H1 (cell line): ENCODE data around the gene ABCD4. TPM values are rescaled to one million over a fixed set of nuclear protein-coding genes. Genes with fewer than 3 reads are reported as not detected.

Experiments
- CTCF ChIA-PET: fragments of 300-600 bp; sonication (Branson Sonifier 250); formaldehyde crosslinking; loops from one replicate; lab custom pipeline; 2021; ENCODE audit not compliant: partially characterized antibody; lab: Charles Lee
- POLR2A ChIA-PET: fragments of 300-600 bp; sonication (Branson Sonifier 250); formaldehyde crosslinking; loops from one replicate; lab custom pipeline; 2021; ENCODE audit warnings: inconsistent platforms; ENCODE audit not compliant: partially characterized antibody; lab: Charles Lee
- DNase-seq, 2 experiments: peaks; one replicate each; pipeline versions ENCODE4 v3.0.0 to v3.0.0-alpha.2; 2010 to 2022; ENCODE audit warnings: low spot score in 2 of 2, low read depth in 1 of 2, mixed read lengths in 1 of 2
- FAIRE-seq: peaks from 2 replicates; lab custom pipeline; 2011; peaks lifted over from hg19 to GRCh38; lab: Jason Lieb, UNC
- H2AFZ ChIP-seq: 2 replicates; pipeline ENCODE4 v1.8.1; 2012; ENCODE audit warnings: low read length, inconsistent platforms
- H2AK5ac ChIP-seq: 2 replicates; pipeline ENCODE4 v1.6.1; 2013; ENCODE audit warnings: low read depth, low read length
- H2BK120ac ChIP-seq: replicated peaks from 2 replicates; pipeline ENCODE3; 2013; ENCODE audit warnings: low read depth, low read length, inconsistent platforms
- H2BK12ac ChIP-seq: 2 replicates; pipeline ENCODE4 v1.6.1; 2013; ENCODE audit warnings: low read depth, low read length
- H2BK15ac ChIP-seq: 2 replicates; pipeline ENCODE4 v1.6.1; 2013; ENCODE audit warnings: low read length
- H2BK20ac ChIP-seq: 2 replicates; pipeline ENCODE4 v1.6.1; 2013; ENCODE audit warnings: low read length
- H2BK5ac ChIP-seq: 2 replicates; pipeline ENCODE4 v1.6.1; 2013; ENCODE audit warnings: low read depth, low read length
- H3K14ac ChIP-seq: 2 replicates; pipeline ENCODE4 v1.6.1; 2013; ENCODE audit warnings: inconsistent platforms; ENCODE audit not compliant: insufficient read length
- H3K18ac ChIP-seq: 2 replicates; pipeline ENCODE4 v1.6.1; 2013; ENCODE audit warnings: low read length; ENCODE audit errors: extremely low read depth
- H3K23ac ChIP-seq: 2 replicates; pipeline ENCODE4 v1.6.1; 2013; ENCODE audit warnings: inconsistent platforms; ENCODE audit not compliant: insufficient read length
- H3K23me2 ChIP-seq: 2 replicates; pipeline ENCODE4 v1.6.1; 2013; ENCODE audit warnings: low read depth, low read length
- H3K27ac ChIP-seq: 2 replicates; pipeline ENCODE4 v1.6.1; 2011; ENCODE audit warnings: low read depth, low read length, inconsistent platforms
- H3K27me3 ChIP-seq, 4 experiments: replicated peaks in 1 of 4; 1 replicate in 1 of 4; 2 replicates in 3 of 4; pipeline versions ENCODE4 v1.6.1 to v1.8.1; 2011 to 2013; ENCODE audit warnings: low read length in 3 of 4, mild to moderate bottlenecking in 3 of 4, inconsistent platforms in 2 of 4, mixed read lengths in 2 of 4, moderate library complexity in 1 of 4; ENCODE audit not compliant: control insufficient read depth in 3 of 4, insufficient read depth in 3 of 4; ENCODE audit errors: extremely low read depth in 1 of 4
- H3K36me3 ChIP-seq, 4 experiments: 2 replicates each; pipeline versions ENCODE4 v1.6.1 to v1.8.1; 2011 to 2013; ENCODE audit warnings: mild to moderate bottlenecking in 4 of 4, low read length in 3 of 4, moderate library complexity in 2 of 4, control low read depth in 1 of 4, inconsistent platforms in 1 of 4; ENCODE audit not compliant: insufficient read depth in 4 of 4, control insufficient read depth in 2 of 4
- H3K4ac ChIP-seq: replicated peaks from 2 replicates; pipeline ENCODE3; 2013; ENCODE audit warnings: low read length, low read depth, mixed read lengths, inconsistent platforms; ENCODE audit not compliant: insufficient read length
- H3K4me1 ChIP-seq, 4 experiments: replicated peaks in 1 of 4; 1 replicate in 1 of 4; 2 replicates in 3 of 4; pipeline versions ENCODE4 v1.6.1 to v1.8.1; 2011 to 2013; ENCODE audit warnings: low read length in 3 of 4, inconsistent platforms in 2 of 4, mixed read lengths in 1 of 4; ENCODE audit not compliant: insufficient read depth in 4 of 4, control insufficient read depth in 3 of 4
- H3K4me2 ChIP-seq, 2 experiments: 2 replicates each; pipeline versions ENCODE4 v1.6.1 to v1.8.1; 2011 to 2013; ENCODE audit warnings: low read depth in 2 of 2, low read length in 2 of 2, control low read depth in 1 of 2, inconsistent platforms in 1 of 2, mild to moderate bottlenecking in 1 of 2; ENCODE audit not compliant: insufficient read depth in 1 of 2
- H3K4me3 ChIP-seq, 4 experiments: fragments of 200-600, 300-600 bp in 1 of 4; sonication (generic), shearing (Covaris generic), sonication (Bioruptor Twin) in 1 of 4; 2 replicates each; pipeline versions ENCODE4 v1.5.1 to v1.8.1; 2011 to 2016; ENCODE audit warnings: low read length in 4 of 4, low read depth in 3 of 4, control low read depth in 2 of 4, inconsistent platforms in 2 of 4, mild to moderate bottlenecking in 2 of 4, mixed read lengths in 1 of 4, moderate library complexity in 1 of 4; ENCODE audit not compliant: insufficient read depth in 2 of 4; ENCODE audit errors: extremely low read depth in 1 of 4
- H3K56ac ChIP-seq: replicated peaks from 2 replicates; pipeline ENCODE3; 2013; ENCODE audit warnings: low read depth, mild to moderate bottlenecking, mixed read lengths, low read length, inconsistent platforms; ENCODE audit not compliant: insufficient read length
- H3K79me1 ChIP-seq: 2 replicates; pipeline ENCODE4 v1.6.1; 2013; ENCODE audit warnings: low read depth, low read length, control low read depth
- H3K79me2 ChIP-seq, 2 experiments: 2 replicates each; pipeline versions ENCODE4 v1.6.1 to v1.8.1; 2012 to 2013; ENCODE audit warnings: low read length in 2 of 2, mild to moderate bottlenecking in 2 of 2, inconsistent platforms in 1 of 2; ENCODE audit not compliant: insufficient read depth in 2 of 2, control insufficient read depth in 1 of 2
- H3K9ac ChIP-seq, 4 experiments: replicated peaks in 1 of 4; 1 replicate in 1 of 4; 2 replicates in 3 of 4; pipeline versions ENCODE4 v1.6.1 to v1.8.1; 2011 to 2013; ENCODE audit warnings: low read depth in 3 of 4, low read length in 3 of 4, control low read depth in 2 of 4, mild to moderate bottlenecking in 2 of 4, moderate library complexity in 2 of 4, inconsistent platforms in 1 of 4; ENCODE audit errors: extremely low read depth in 1 of 4
- H3K9me3 ChIP-seq, 2 experiments: 2 replicates each; pipeline versions ENCODE4 v1.6.1 to v1.8.1; 2012 to 2013; ENCODE audit warnings: mild to moderate bottlenecking in 2 of 2, moderate library complexity in 2 of 2, control low read depth in 1 of 2, inconsistent platforms in 1 of 2, low read depth in 1 of 2, low read length in 1 of 2, mixed read lengths in 1 of 2; ENCODE audit not compliant: insufficient read depth in 2 of 2
- H4K20me1 ChIP-seq, 2 experiments: replicated peaks in 1 of 2; 2 replicates each; pipeline versions ENCODE3 to v1.8.1; 2011 to 2013; ENCODE audit warnings: inconsistent platforms in 2 of 2, low read length in 2 of 2, mild to moderate bottlenecking in 1 of 2; ENCODE audit not compliant: insufficient read depth in 2 of 2, control insufficient read depth in 1 of 2
- H4K5ac ChIP-seq: 2 replicates; pipeline ENCODE4 v1.6.1; 2013; ENCODE audit warnings: low read length, low read depth, mixed read lengths, inconsistent platforms; ENCODE audit not compliant: insufficient read length
- H4K8ac ChIP-seq: 2 replicates; pipeline ENCODE4 v1.8.0; 2013; ENCODE audit warnings: mild to moderate bottlenecking, moderate library complexity, low read length, inconsistent platforms; ENCODE audit not compliant: insufficient read depth; ENCODE audit errors: extremely low read depth
- H4K91ac ChIP-seq: replicated peaks from 2 replicates; pipeline ENCODE3; 2013; ENCODE audit warnings: low read length, mixed read lengths, inconsistent platforms; ENCODE audit not compliant: insufficient read length
- CEBPB ChIP-seq: IDR thresholded peaks from 2 replicates; pipeline ENCODE4 v1.6.1; 2012; ENCODE audit warnings: low read depth, low read length
- CREB1 ChIP-seq: IDR thresholded peaks from 2 replicates; pipeline ENCODE4 v1.6.1; 2012; ENCODE audit warnings: inconsistent platforms
- EP300 ChIP-seq, 2 experiments: IDR thresholded peaks; 1 replicate in 1 of 2; 2 replicates in 1 of 2; pipeline ENCODE4 v1.6.1; 2011 to 2012; ENCODE audit warnings: low read depth in 2 of 2, low read length in 2 of 2, mild to moderate bottlenecking in 2 of 2, borderline replicate concordance in 1 of 2, inconsistent platforms in 1 of 2, moderate library complexity in 1 of 2
- JUND ChIP-seq: IDR thresholded peaks from 2 replicates; pipeline ENCODE4 v1.6.1; 2011; ENCODE audit warnings: mild to moderate bottlenecking, improper control_type of control experiment, low read length
- POLR2AphosphoS5 ChIP-seq: IDR thresholded peaks from 2 replicates; pipeline ENCODE4 v1.6.1; 2011; ENCODE audit warnings: low read depth, low read length
- RXRA ChIP-seq: IDR thresholded peaks from 2 replicates; pipeline ENCODE4 v1.6.1; 2011; ENCODE audit warnings: low read depth, mild to moderate bottlenecking, low read length, moderate library complexity; ENCODE audit not compliant: insufficient read depth
- SIRT6 ChIP-seq: IDR thresholded peaks from one replicate; pipeline ENCODE4 v1.7.1; 2012; ENCODE audit warnings: low read length, inconsistent platforms
- SRF ChIP-seq: IDR thresholded peaks from 2 replicates; pipeline ENCODE4 v1.6.1; 2011; ENCODE audit warnings: mild to moderate bottlenecking, low read depth, low read length, moderate library complexity
- YY1 ChIP-seq: IDR thresholded peaks from 2 replicates; pipeline ENCODE4 v1.6.1; 2011; ENCODE audit warnings: low read depth, mild to moderate bottlenecking, low read length
- ZNF274 ChIP-seq: IDR thresholded peaks from 2 replicates; pipeline ENCODE4 v1.7.0; 2012; ENCODE audit warnings: low read length, borderline replicate concordance; ENCODE audit errors: extremely low read depth
- WGBS, 2 experiments: shearing (Covaris generic) in 1 of 2; methylation state at CpG; one replicate each; pipeline versions ENCODE4 v1.1.6 to v1.1.7; 2013 to 2015; ENCODE audit warnings: low lambda C conversion rate in 2 of 2, mixed read lengths in 2 of 2, inconsistent platforms in 1 of 2, low coverage in 1 of 2, missing lambda C conversion rate in 1 of 2; ENCODE audit not compliant: insufficient replicate concordance in 2 of 2, insufficient coverage in 1 of 2, insufficient read length in 1 of 2; ENCODE audit errors: extremely low coverage in 1 of 2, missing lambda C conversion rate in 1 of 2; 5-methylcytosine and 5-hydroxymethylcytosine counted together
- polyA plus RNA-seq, 7 experiments: library from polyadenylated mRNA; depleted of rRNA in 3 of 7; stranded (reverse) in 5 of 7; unstranded in 2 of 7; fragments of >200 nt in 5 of 7; fragments of 200-250 nt in 2 of 7; gene quantifications; 1 replicate in 5 of 7; 2 replicates in 1 of 7; 4 replicates in 1 of 7; pipeline versions ENCODE4 v1.2.1 to v1.2.3, GENCODE V29; 2011 to 2013; ENCODE audit warnings: missing spikeins in 2 of 7, mixed read lengths in 2 of 7
- total RNA-seq: library from RNA; stranded (reverse); fragmentation: NEBNext Ultra II Directional; extraction: Animal tissue kit (Norgen Biotek cat#: 25700); gene quantifications from 2 replicates; pipeline ENCODE4 v1.2.1, GENCODE V29; 2021
- TF ChIP-seq, protein P1 (sequence below): IDR thresholded peaks from 2 replicates; pipeline ENCODE4 v1.6.1; 2012; ENCODE audit warnings: low read length, inconsistent platforms

The ABCD4 gene
- total and polyA plus RNA-seq, 2 of the 8 experiments (the other 6 are each of a cell fraction or from before 2014, with no cell fraction given), result 47.9 to 97.7 TPM

DNA sequence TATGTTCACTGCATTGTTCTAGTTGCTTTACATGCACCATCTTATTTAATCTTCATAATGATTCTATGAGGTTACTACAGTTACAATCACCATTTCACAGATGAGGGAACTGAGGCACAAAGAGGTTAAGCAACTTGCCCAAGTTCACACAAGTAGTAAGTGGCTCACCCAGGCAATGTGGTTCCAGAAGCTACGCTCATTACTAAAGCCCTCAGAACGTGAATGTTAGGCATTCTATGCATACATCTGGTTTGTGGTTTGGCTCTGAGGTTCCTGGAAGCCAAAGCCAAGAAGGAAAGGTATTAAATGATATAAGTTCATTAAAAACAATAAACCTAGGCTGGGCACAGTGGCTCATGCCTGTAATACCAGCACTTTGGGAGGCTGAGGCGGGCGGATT lies 31.2 kb upstream of the ABCD4 start:
- Histone ChIP-seq H2AK5ac (0 out of 2 replicates have a peak overlapping the region, but pooled peaks have one; percentile 30), H2BK20ac (peak overlapping the region; percentile 5; the same call in 1 of the 2 replicates), H3K4me1 (no peaks in the 10 kb centered on the region; a peak in 2 of 7 replicates), H3K27me3 (no peaks in the 10 kb centered on the region), H2BK120ac (no peak overlapping the region), H3K56ac (no peak overlapping the region), H3K9me3 (no peaks in the 10 kb centered on the region), H4K20me1 (no peaks in the 10 kb centered on the region), H3K27ac (no peak overlapping the region), H2BK12ac (0 out of 2 replicates have a peak overlapping the region, but pooled peaks have one; percentile 22), H3K4me3 (no peak overlapping the region), H3K14ac (no peak overlapping the region), H3K79me1 (no peaks in the 10 kb centered on the region), H2AFZ (no peak overlapping the region), H3K9ac (no peak overlapping the region), H4K91ac (no peak overlapping the region), H3K23ac (no peak overlapping the region), H3K4ac (no peak overlapping the region), H3K79me2 (no peaks in the 10 kb centered on the region), H2BK15ac (no peak overlapping the region), H3K18ac (no peak overlapping the region), H3K23me2 (no peaks in the 10 kb centered on the region), H3K36me3 (no peaks in the 10 kb centered on the region), H2BK5ac (no peak overlapping the region), H4K8ac (no peak overlapping the region), H3K4me2 (no peak overlapping the region), H4K5ac (no peak overlapping the region)
- TF ChIP-seq EP300 (IDR thresholded peaks at IDR 0.05; ENCODE audit: borderline replicate concordance in 1 of 2, low read depth in 2 of 2, low read length in 2 of 2), result no peak
- no peak for TF ChIP-seq ZNF274
- TF ChIP-seq CEBPB, result no peak
- no peak for TF ChIP-seq SRF
- no peak for TF ChIP-seq SIRT6
- TF ChIP-seq CREB1, result no peak
- no peak for TF ChIP-seq RXRA
- TF ChIP-seq, protein P1, sequence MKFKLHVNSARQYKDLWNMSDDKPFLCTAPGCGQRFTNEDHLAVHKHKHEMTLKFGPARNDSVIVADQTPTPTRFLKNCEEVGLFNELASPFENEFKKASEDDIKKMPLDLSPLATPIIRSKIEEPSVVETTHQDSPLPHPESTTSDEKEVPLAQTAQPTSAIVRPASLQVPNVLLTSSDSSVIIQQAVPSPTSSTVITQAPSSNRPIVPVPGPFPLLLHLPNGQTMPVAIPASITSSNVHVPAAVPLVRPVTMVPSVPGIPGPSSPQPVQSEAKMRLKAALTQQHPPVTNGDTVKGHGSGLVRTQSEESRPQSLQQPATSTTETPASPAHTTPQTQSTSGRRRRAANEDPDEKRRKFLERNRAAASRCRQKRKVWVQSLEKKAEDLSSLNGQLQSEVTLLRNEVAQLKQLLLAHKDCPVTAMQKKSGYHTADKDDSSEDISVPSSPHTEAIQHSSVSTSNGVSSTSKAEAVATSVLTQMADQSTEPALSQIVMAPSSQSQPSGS, result no peak
- no peak for TF ChIP-seq JUND
- no peak for TF ChIP-seq YY1
- TF ChIP-seq POLR2AphosphoS5, result no peak
- ChIA-PET CTCF (interaction anchor here (1.0 to 1.7 kb wide), 3 partner anchors 9 to 123 kb away, joined by 3 to 6 read pairs (median 3); no protein-coding TSS in a partner anchor), POLR2A (interaction anchor here (1.1 to 3.0 kb wide), 3 partner anchors 8 to 15 kb away, joined by 3 to 17 read pairs (median 5); partner anchors contain the start of gene VRTN)
- DNase-seq (no peak), FAIRE-seq (no peak)
- 89% methylated on average over 4 of the region's 4 CpGs; no CpG with 5 or more reads in 1 of the 2 experiments for WGBS, 2 experiments
